K562 (cell line): ENCODE data around the gene BCAR1. TPM values are rescaled to one million over a fixed set of nuclear protein-coding genes. Genes with fewer than 3 reads are reported as not detected.

ENCODE experiments used
- ATAC-seq: fragments of 200-7000 bp; cut with Tn5 transposase; 3 replicates; pipeline ENCODE4 v1.9.1; 2020; ENCODE audit warnings: moderate library complexity
- BruUV-seq: library from RNA; stranded (reverse); fragments of 400-500 nt; replicated peaks from 2 replicates; lab custom pipeline; 2021; lab: Mats Ljungman, UMichigan
- CTCF ChIA-PET: fragments of 300-600 bp; formaldehyde crosslinking; extraction: SDS; loops from one replicate; lab custom pipeline; 2021; ENCODE audit warnings: low intra/inter-chr PET ratio; lab: Yijun Ruan, JAX
- POLR2A ChIA-PET: fragments of 300-600, 350-650 bp; sonication (Branson Sonifier 250); formaldehyde crosslinking; extraction: SDS; loops from one replicate; lab custom pipeline; 2021; ENCODE audit warnings: antibody characterized with exemption, inconsistent platforms; lab: Yijun Ruan, JAX
- DNase-seq, 4 experiments: peaks; one replicate each; pipeline versions ENCODE4 v3.0.0 to v3.0.0-alpha.2; 2011 to 2018; ENCODE audit warnings: low spot score in 3 of 4, mixed read lengths in 3 of 4; ENCODE audit errors: extremely low read depth in 1 of 4
- FAIRE-seq: peaks from 2 replicates; lab custom pipeline; 2011; peaks lifted over from hg19 to GRCh38; lab: Jason Lieb, UNC
- H2AFZ ChIP-seq: 2 replicates; pipeline ENCODE4 v1.6.0; 2011; ENCODE audit warnings: low read depth, low read length, control low read depth, inconsistent platforms
- H3K27ac ChIP-seq: fragments of 200-600 bp; 3 replicates; pipeline ENCODE4 v1.8.0; 2011; ENCODE audit warnings: low read depth, mild to moderate bottlenecking, control low read depth, inconsistent platforms, low read length, moderate library complexity, mixed read lengths; ENCODE audit errors: extremely low read depth
- H3K27me3 ChIP-seq, 2 experiments: fragments of 300-600 bp in 1 of 2; 2 replicates in 1 of 2; 3 replicates in 1 of 2; pipeline versions ENCODE4 v1.6.0 to v1.8.0; 2011; ENCODE audit warnings: inconsistent platforms in 2 of 2, low read length in 2 of 2, mild to moderate bottlenecking in 1 of 2, mixed read lengths in 1 of 2, moderate library complexity in 1 of 2; ENCODE audit not compliant: control insufficient read depth in 2 of 2, insufficient read depth in 2 of 2
- H3K36me3 ChIP-seq: fragments of 300-600 bp; 3 replicates; pipeline ENCODE4 v1.8.0; 2011; ENCODE audit warnings: mild to moderate bottlenecking, low read length, inconsistent platforms; ENCODE audit not compliant: control insufficient read depth, insufficient read depth
- H3K4me1 ChIP-seq, 2 experiments: fragments of 200-600 bp in 1 of 2; replicated peaks in 1 of 2; 2 replicates in 1 of 2; 3 replicates in 1 of 2; pipeline versions ENCODE4 v1.5.1 to v1.8.0; 2011; ENCODE audit warnings: inconsistent platforms in 2 of 2, low read length in 2 of 2, mild to moderate bottlenecking in 1 of 2, mixed read lengths in 1 of 2, moderate library complexity in 1 of 2; ENCODE audit not compliant: control insufficient read depth in 2 of 2, insufficient read depth in 2 of 2
- H3K4me2 ChIP-seq: 2 replicates; pipeline ENCODE4 v1.6.1; 2011; ENCODE audit warnings: low read length, control low read depth, inconsistent platforms, mixed read lengths; ENCODE audit not compliant: insufficient read depth
- H3K4me3 ChIP-seq: fragments of 200-600 bp; sonication (generic), shearing (Covaris generic); 2 replicates; pipeline ENCODE4 v1.5.1; 2016; ENCODE audit warnings: control low read depth, inconsistent platforms
- H3K79me2 ChIP-seq: fragments of 200-600 bp; 3 replicates; pipeline ENCODE4 v1.8.0; 2011; ENCODE audit warnings: low read length, inconsistent platforms; ENCODE audit not compliant: control insufficient read depth, insufficient read depth
- H3K9ac ChIP-seq, 2 experiments: 2 replicates each; pipeline versions ENCODE4 v1.6.0 to v1.6.1; 2011; ENCODE audit warnings: low read depth in 2 of 2, low read length in 2 of 2, control low read depth in 1 of 2, inconsistent platforms in 1 of 2, mild to moderate bottlenecking in 1 of 2, mixed read lengths in 1 of 2; ENCODE audit not compliant: insufficient read depth in 1 of 2
- H3K9me1 ChIP-seq: one replicate; pipeline ENCODE4 v1.6.0; 2011; ENCODE audit warnings: inconsistent platforms, mild to moderate bottlenecking, low read length, moderate library complexity; ENCODE audit not compliant: control insufficient read depth, insufficient read depth
- H3K9me3 ChIP-seq: replicated peaks from 2 replicates; pipeline ENCODE4 v1.5.1; 2011; ENCODE audit warnings: low read depth, low read length, inconsistent platforms; ENCODE audit not compliant: control insufficient read depth, insufficient read depth
- H4K20me1 ChIP-seq: replicated peaks from 2 replicates; pipeline ENCODE4 v1.6.1; 2011; ENCODE audit warnings: low read length, inconsistent platforms, mixed read lengths; ENCODE audit not compliant: control insufficient read depth, insufficient read depth
- EZH2 ChIP-seq: IDR thresholded peaks from 2 replicates; pipeline ENCODE4 v1.6.1; 2012; ENCODE audit warnings: low read depth, mild to moderate bottlenecking, inconsistent platforms, low read length, borderline replicate concordance
- GTF2E2 ChIP-seq: fragments of 200-800 bp; sonication (Bioruptor generic); IDR thresholded peaks from 2 replicates; pipeline ENCODE4 v1.6.1; 2016; ENCODE audit warnings: missing genetic modification characterization, missing compliant biosample characterization
- NFE2L1 ChIP-seq: fragments of 450-650 bp; IDR thresholded peaks from 2 replicates; pipeline ENCODE4 v1.6.1; 2016; ENCODE audit warnings: missing genetic modification characterization, low read depth, mild to moderate bottlenecking, missing compliant biosample characterization, moderate library complexity, borderline replicate concordance
- NFIC ChIP-seq: fragments of 450-650 bp; IDR thresholded peaks from 2 replicates; pipeline ENCODE4 v1.6.1; 2017; ENCODE audit warnings: mild to moderate bottlenecking, inconsistent platforms
- ZNF165 ChIP-seq: fragments of 250-450 bp; sonication (Bioruptor Pico); IDR thresholded peaks from 2 replicates; pipeline ENCODE4 v1.4.0; 2020; ENCODE audit warnings: borderline replicate concordance
- ZNF780A ChIP-seq: fragments of 250-450 bp; sonication (Bioruptor Pico); IDR thresholded peaks from 2 replicates; pipeline ENCODE4 v1.5.0; 2021; ENCODE audit warnings: mild to moderate bottlenecking
- WGBS: fragments of 100-300 bp; shearing (Covaris generic); methylation state at CpG from one replicate; pipeline ENCODE4 v1.1.6; 2016; ENCODE audit warnings: low coverage, mixed read lengths; ENCODE audit not compliant: insufficient coverage; ENCODE audit errors: missing lambda C conversion rate; 5-methylcytosine and 5-hydroxymethylcytosine counted together
- in situ Hi-C: fragments of 300-500 bp; cut with MboI; formaldehyde crosslinking; loops from 4 replicates; pipeline ENCODE4 v1.15.0; 2018; ENCODE audit warnings: inconsistent platforms, mixed read lengths
- intact Hi-C: fragments of 100-400 bp; cut with micrococcal nuclease; formaldehyde crosslinking; loops from 2 replicates; pipeline ENCODE4 v1.14.2; 2022
- polyA plus RNA-seq, 8 experiments: library from polyadenylated mRNA; depleted of rRNA in 4 of 8; stranded (reverse) in 5 of 8; unstranded in 3 of 8; fragments of >200 nt; fragmentation: Nextera tagmentation in 2 of 8; fragmentation: Illumina TruSeq in 1 of 8; extraction: Ambion mirVana in 2 of 8; extraction: Trizol in 1 of 8; gene quantifications; 2 replicates each; pipeline versions ENCODE4 v1.2.1 to v1.2.3, GENCODE V29; 2011 to 2014; ENCODE audit warnings: inconsistent platforms in 1 of 8, missing spikeins in 1 of 8
- total RNA-seq, 7 experiments: library from RNA; depleted of rRNA in 6 of 7; stranded (reverse); fragments of >200 nt in 6 of 7; fragmentation: Illumina TruSeq in 2 of 7; extraction: Trizol in 2 of 7; gene quantifications; 2 replicates each; pipeline versions ENCODE4 v1.2.1 to v1.2.3, GENCODE V29; 2011 to 2021; ENCODE audit warnings: low replicate concordance in 1 of 7
- TF ChIP-seq, protein P1 (sequence below), 2 experiments: fragments of 200-800 bp in 1 of 2; sonication (Bioruptor generic) in 1 of 2; sonication (generic) in 1 of 2; formaldehyde crosslinking in 1 of 2; IDR thresholded peaks in 1 of 2; conservative IDR thresholded peaks in 1 of 2; 2 replicates each; pipeline versions ENCODE4 v1.5.0 to v1.6.1; 2016 to 2020; ENCODE audit warnings: missing compliant biosample characterization in 1 of 2, missing genetic modification characterization in 1 of 2, missing genetic modification reagents in 1 of 2
- TF ChIP-seq, protein P2 (sequence below): IDR thresholded peaks from 2 replicates; pipeline ENCODE4 v1.6.1; 2011; ENCODE audit not compliant: insufficient read length; ENCODE audit errors: extremely low read depth

The BCAR1 gene
- total and polyA plus RNA-seq, 9 of the 15 experiments (the other 6 are each of a cell fraction or from before 2014, with no cell fraction given), result 0.10 to 26.3 (median 3.6) TPM

DNA sequence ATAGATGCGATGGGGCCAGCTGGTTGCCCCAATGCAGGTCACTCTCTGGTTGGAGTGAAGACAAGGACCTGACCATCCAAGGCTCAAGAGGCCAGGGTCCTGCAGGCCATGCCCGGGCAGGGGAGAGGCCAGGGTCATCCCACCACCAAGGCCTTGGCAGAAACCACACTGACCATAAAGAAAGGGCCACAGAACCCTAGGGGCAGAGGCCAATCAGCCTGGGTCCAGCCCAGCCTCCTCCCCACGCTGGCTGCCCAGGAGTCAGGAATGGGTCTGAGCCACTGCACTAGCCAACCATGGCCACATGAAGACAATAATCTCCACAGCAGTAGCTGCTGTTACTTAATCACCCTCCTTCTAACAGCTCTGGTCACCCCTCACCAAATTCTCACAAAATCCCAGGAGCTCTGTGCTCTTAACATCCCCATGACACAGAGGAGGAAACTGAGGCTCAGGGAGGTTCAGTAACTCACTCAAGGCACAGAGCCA, 10.2 kb upstream of the BCAR1 start:
- POLR2A ChIA-PET, result interaction anchor here (0.9 to 1.0 kb wide), 3 partner anchors 8 to 386 kb away, joined by 3 to 4 read pairs (median 3); partner anchors contain the start of gene TERF2IP
- DNase-seq, result no peak
- Histone ChIP-seq H3K27ac (no peak overlapping the region), H3K9ac (peak overlapping the region in 1 of 2 experiments; percentile 68; a peak in 2 of 4 replicates), H3K9me1 (no peaks in the 10 kb centered on the region), H3K27me3 (no peaks in the 10 kb centered on the region), H3K9me3 (no peaks in the 10 kb centered on the region), H3K79me2 (peaks cover 6% of the 10 kb centered on the region; the same call in 1 of the 3 replicates), H3K4me2 (no peak overlapping the region), H3K4me3 (no peak overlapping the region), H3K36me3 (no peaks in the 10 kb centered on the region), H3K4me1 (peaks cover 4 to 61% of the 10 kb centered on the region in 2 experiments; a peak in 3 of 5 replicates), H4K20me1 (peaks cover 6% of the 10 kb centered on the region; the same call in 1 of the 2 replicates)
- intact Hi-C loops, result no loop called here
- 89% methylated on average over 3 of the region's 3 CpGs for WGBS
- no TSS peak for BruUV-seq
- in situ Hi-C loops, result no loop called here
- no peak for ATAC-seq
- FAIRE-seq, result no peak
- TF ChIP-seq NFE2L1 (tag) (no peak), ZNF165 (CRISPR knock-in tag) (no peak), GTF2E2 (tag) (no peak), EZH2 (no peak), NFIC (no peak), ZNF780A (CRISPR knock-in tag) (no peak)
- TF ChIP-seq, protein P1, sequence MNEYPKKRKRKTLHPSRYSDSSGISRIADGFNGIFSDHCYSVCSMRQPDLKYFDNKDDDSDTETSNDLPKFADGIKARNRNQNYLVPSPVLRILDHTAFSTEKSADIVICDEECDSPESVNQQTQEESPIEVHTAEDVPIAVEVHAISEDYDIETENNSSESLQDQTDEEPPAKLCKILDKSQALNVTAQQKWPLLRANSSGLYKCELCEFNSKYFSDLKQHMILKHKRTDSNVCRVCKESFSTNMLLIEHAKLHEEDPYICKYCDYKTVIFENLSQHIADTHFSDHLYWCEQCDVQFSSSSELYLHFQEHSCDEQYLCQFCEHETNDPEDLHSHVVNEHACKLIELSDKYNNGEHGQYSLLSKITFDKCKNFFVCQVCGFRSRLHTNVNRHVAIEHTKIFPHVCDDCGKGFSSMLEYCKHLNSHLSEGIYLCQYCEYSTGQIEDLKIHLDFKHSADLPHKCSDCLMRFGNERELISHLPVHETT (CRISPR knock-in tag; conservative IDR thresholded peaks at IDR 0.05 in 1 of 2, IDR thresholded peaks at IDR 0.05 in 1 of 2), result no peak
- TF ChIP-seq, protein P2, sequence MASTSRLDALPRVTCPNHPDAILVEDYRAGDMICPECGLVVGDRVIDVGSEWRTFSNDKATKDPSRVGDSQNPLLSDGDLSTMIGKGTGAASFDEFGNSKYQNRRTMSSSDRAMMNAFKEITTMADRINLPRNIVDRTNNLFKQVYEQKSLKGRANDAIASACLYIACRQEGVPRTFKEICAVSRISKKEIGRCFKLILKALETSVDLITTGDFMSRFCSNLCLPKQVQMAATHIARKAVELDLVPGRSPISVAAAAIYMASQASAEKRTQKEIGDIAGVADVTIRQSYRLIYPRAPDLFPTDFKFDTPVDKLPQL, result no peak
- TF ChIP-seq, all 486 proteins: peak for 0
- H2AFZ ChIP-seq, result no peak overlapping the region
- CTCF ChIA-PET, result no interaction called here
